ENCODE data around the gene MYBL2. TPM values are rescaled to one million over a fixed set of nuclear protein-coding genes. Genes with fewer than 3 reads are reported as not detected.

The MYBL2 gene
- total RNA-seq: 35.8 and 37.9 TPM in 2 replicates
- 3.9 TPM for total RNA-seq (2013)
- 2.7 and 5.2 TPM in 2 replicates for polyA plus RNA-seq
- 3.9 and 17.9 TPM in 2 replicates for polyA minus RNA-seq

- H4K20me1 ChIP-seq (ENCODE audit: control insufficient read depth, insufficient read depth, low read length, poor library complexity, severe bottlenecking): no peaks in the 10 kb centered on the region
- H3K27me3 ChIP-seq (replicated peaks in 1 of 4; ENCODE audit: control extremely low read depth in 1 of 4, control insufficient read depth in 3 of 4, insufficient read depth in 4 of 4, low read length in 3 of 4): peaks cover 0 to 10% (median 0%) of the 10 kb centered on the region in 4 experiments
- H3K79me2 ChIP-seq (ENCODE audit: control insufficient read depth, insufficient read depth, low read length): peaks cover 22% of the 10 kb centered on the region
- no peak within 1 kb of the TSS for H3K27ac ChIP-seq (ENCODE audit: low read length in 2 of 2)
- H3K9me3 ChIP-seq (ENCODE audit: control extremely low read depth in 1 of 3, control insufficient read depth in 2 of 3, insufficient read depth in 1 of 3, low read length in 2 of 3): peaks cover 0 to 2% (median 0%) of the 10 kb centered on the region in 3 donors
- CTCF ChIA-PET: interaction anchor here (0.7 to 3.0 kb wide), 8 partner anchors 14 to 208 kb away, joined by 3 to 25 read pairs (median 6); no protein-coding TSS in a partner anchor
- H2AFZ ChIP-seq (ENCODE audit: insufficient read depth, low read depth, low read length, poor library complexity, severe bottlenecking): peak within 1 kb of the TSS; percentile 92
- H3K4me3 ChIP-seq (ENCODE audit: control extremely low read depth in 1 of 5, extremely low read depth in 1 of 5, insufficient read depth in 1 of 5, low read depth in 2 of 5, low read length in 4 of 5): peak within 1 kb of the TSS; percentile 48 to 71 (median 66)
- H3K36me3 ChIP-seq (replicated peaks in 1 of 2; ENCODE audit: control extremely low read depth in 1 of 2, control insufficient read depth in 1 of 2, extremely low read depth in 1 of 2, insufficient read depth in 2 of 2, low read length in 1 of 2): no peaks in the 10 kb centered on the region
- Mint-ChIP-seq H3K4me1 (peaks cover 43% of the 10 kb centered on the region), H3K4me3 (peak within 1 kb of the TSS; percentile 91), H3K27me3 (no peaks in the 10 kb centered on the region), H3K9me3 (ENCODE audit: insufficient read depth) (no peaks in the 10 kb centered on the region), H3K27ac (peak within 1 kb of the TSS; percentile 95)
- peak within 1 kb of the TSS; percentile 89 for H3K4me2 ChIP-seq (replicated peaks; ENCODE audit: low read depth, low read length, poor library complexity, severe bottlenecking)
- H3K9ac ChIP-seq (ENCODE audit: low read length): peak within 1 kb of the TSS; percentile 76
- POLR2A ChIA-PET: interaction anchor here (0.6 to 3.2 kb wide), 4 partner anchors 14 to 76 kb away, joined by 3 to 67 read pairs (median 8); partner anchors contain the start of gene IFT52
- intact Hi-C loops (cut with micrococcal nuclease): loop anchor here (1.0 to 5.0 kb wide), 5 partner anchors 16 to 546 kb away; partner anchors contain the start of genes IFT52, OSER1 and SRSF6
- WGBS (ENCODE audit: insufficient coverage): 4% methylated on average over 68 of the region's 90 CpGs
- peaks cover 9 to 58% of the 10 kb centered on the region in 2 donors for H3K4me1 ChIP-seq (ENCODE audit: control insufficient read depth in 2 of 2, insufficient read depth in 2 of 2, low read length in 2 of 2)
- ATAC-seq (ENCODE audit: low read depth) (peak; percentile 78), DNase-seq (peak; percentile 89)
- no peak for TF ChIP-seq CTCF (IDR thresholded peaks at IDR 0.05)
- no peak for TF ChIP-seq EZH2 (IDR thresholded peaks at IDR 0.05; ENCODE audit: borderline replicate concordance, insufficient read depth, low read depth, low read length, poor library complexity, severe bottlenecking)
Measured at GRCh38 chr20:43666376-43667328, at the start of gene MYBL2. TSS of gene MYBL2 (plus strand) at chr20:43667114. CDS start at chr20:43667284, 170 bp downstream.

Measured in B cell (primary cell).